NCI-H774 (cell line): ENCODE measurements around the gene TMSB10.
"Not testable (repeated sequence)": the region's sequence is repeated elsewhere in the genome, so short reads cannot be mapped to it uniquely, and the experiment has no call there.

ENCODE experiments used
- DNase-seq: peaks from one replicate; lab custom pipeline; 2025; lab: John Stamatoyannopoulos, UW

TMSB10 gene

GRCh38 chr2:84940088-84940470 lies 34.6 kb downstream of the TMSB10 start:
- DNase-seq, result no peak

- no peak for DNase-seq
Observed at GRCh38 chr2:84940831-84941412, 35.5 kb downstream of the TMSB10 start.

DNA sequence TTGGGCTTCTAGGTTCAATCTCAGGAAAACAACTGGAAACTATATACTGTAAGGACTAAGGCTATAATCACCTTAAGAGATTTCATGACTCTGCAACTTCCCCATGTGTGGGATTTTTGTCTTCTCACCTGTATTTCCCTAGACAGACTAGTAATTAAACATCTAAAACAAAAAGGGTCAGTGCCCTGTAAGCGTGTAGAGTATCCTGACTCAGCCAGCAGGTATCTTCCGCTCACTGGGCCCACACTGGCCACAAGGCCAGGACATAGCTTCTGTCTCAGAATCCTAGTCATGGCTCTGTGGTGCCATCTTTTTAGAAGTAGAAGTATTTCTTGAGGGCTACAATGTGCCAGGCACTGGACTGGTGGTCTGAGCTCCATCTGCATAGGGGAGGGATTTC lies 36.7 kb downstream of the TMSB10 start:
- no peak for DNase-seq

GRCh38 chr2:84942964-84943421 lies 37.5 kb downstream of the TMSB10 start:
- no peak for DNase-seq

- no peak for DNase-seq
Observed at GRCh38 chr2:84944295-84944909, 38.9 kb downstream of the TMSB10 start.

DNA sequence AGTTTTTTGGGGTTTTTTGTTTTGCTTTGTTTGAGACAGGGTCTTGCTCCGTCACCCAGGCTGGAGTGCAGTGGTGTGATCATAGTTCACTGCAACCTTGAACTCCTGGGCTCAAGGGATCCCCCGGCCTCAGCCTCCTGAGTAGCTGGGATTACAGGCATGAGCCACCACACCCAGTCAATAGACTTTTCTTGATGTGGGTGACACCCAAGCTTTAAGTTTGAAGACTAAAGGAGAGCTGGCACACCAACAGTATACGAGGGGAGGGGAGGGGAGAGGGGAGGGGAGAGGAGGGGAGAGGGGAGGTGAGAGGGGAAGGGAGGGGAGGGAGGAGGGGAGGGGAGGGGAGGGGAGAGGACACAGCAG lies 40.4 kb downstream of the TMSB10 start:
- DNase-seq, result not testable (repeated sequence)

- no peak for DNase-seq
Observed at GRCh38 chr2:84946204-84947009, 41.0 kb downstream of the TMSB10 start.

- DNase-seq, result no peak
Observed at GRCh38 chr2:84947010-84947593, 41.6 kb downstream of the TMSB10 start.

GRCh38 chr2:84953535-84953934 lies 48.1 kb downstream of the TMSB10 start:
- no peak for DNase-seq

DNA sequence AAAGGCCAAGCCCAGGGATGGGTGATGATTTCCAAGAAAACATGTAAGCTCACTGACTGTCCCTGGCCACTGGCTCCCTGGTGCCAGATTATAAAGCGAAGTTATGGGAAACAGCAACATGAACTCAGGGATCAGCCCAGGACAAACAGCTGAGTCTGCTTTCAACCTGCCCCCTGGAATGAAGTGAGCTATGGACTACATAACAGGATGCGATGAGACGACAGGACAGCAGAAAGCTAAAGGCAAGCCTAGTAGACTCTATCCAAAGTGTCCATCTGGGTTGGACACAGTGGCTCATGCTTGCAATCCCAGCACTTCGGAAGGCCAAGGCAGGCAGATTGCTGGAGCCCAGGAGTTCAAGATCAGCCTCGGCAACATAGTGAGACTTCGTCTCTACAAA lies 48.9 kb downstream of the TMSB10 start:
- DNase-seq, result no peak
